Measurements from ENCODE around the gene RNF145.
"Not testable (repeated sequence)": the region's sequence is repeated elsewhere in the genome, so short reads cannot be mapped to it uniquely, and the experiment has no call there.

DNA sequence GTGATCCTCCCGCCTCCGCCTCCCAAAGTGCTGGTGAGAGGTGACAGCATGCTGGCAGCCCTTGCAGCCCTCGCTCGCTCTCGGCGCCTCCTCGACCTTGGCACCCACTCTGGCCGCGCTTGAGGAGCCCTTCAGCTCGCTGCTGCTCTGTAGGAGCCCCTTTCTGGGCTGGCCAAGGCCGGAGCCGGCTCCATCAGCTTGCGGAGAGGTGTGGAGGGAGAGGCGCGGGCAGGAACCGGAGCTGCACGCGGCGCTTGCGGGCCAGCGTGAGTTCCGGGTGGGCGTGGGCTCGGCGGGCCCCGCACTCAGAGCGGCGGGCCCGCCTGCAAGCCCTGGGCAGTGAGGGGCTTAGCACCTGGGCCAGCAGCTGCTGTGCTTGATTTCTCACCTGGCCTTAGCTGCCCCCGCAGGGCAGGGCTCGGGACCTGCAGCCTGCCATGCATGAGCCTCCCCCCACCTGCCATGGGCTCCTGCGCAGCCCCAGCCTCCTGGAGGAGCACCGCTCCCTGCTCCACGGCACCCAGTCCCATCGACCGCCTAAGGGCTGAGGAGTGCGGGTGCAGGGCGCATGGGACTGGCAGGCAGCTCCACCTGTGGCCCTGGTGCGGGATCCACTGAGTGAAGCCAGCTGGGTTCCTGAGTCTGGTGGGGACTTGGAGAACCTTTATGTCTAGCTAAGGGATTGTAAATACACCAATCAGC, 90.2 kb downstream of the RNF145 start:
- TF ChIP-seq POLR2A, CTCF, POLR2AphosphoS5 (IDR thresholded peaks at IDR 0.05): not testable (repeated sequence)
